GM23338 (cell line): ENCODE results near the gene FILIP1L. TPM values are rescaled to one million over a fixed set of nuclear protein-coding genes. Genes with fewer than 3 reads are reported as not detected.

Experiments
- ATAC-seq: fragments of 200-7000 bp; cut with Tn5 transposase; 3 replicates; pipeline ENCODE4 v1.9.1; 2020
- DNase-seq: peaks from one replicate; pipeline ENCODE4 v3.0.0-alpha.2; 2015; ENCODE audit warnings: low spot score
- H2AFZ ChIP-seq: fragments of 200-600 bp; sonication (generic); 2 replicates; pipeline ENCODE4 v1.8.0; 2016; ENCODE audit warnings: antibody characterized with exemption, mild to moderate bottlenecking, moderate library complexity
- H3F3A ChIP-seq: fragments of 200-600 bp; sonication (generic); replicated peaks from 2 replicates; pipeline ENCODE4 v1.8.0; 2017; ENCODE audit warnings: antibody characterized with exemption, mixed run types, low read depth
- H3K27ac ChIP-seq: fragments of 200-600 bp; sonication (generic); 2 replicates; pipeline ENCODE4 v1.6.1; 2016; ENCODE audit warnings: low read depth
- H3K27me3 ChIP-seq: fragments of 200-600 bp; sonication (generic); 2 replicates; pipeline ENCODE4 v1.8.0; 2016; ENCODE audit warnings: mild to moderate bottlenecking, mixed run types, moderate library complexity; ENCODE audit not compliant: insufficient read depth
- H3K36me3 ChIP-seq: fragments of 200-600 bp; sonication (generic); 2 replicates; pipeline ENCODE4 v1.8.0; 2016; ENCODE audit warnings: mild to moderate bottlenecking; ENCODE audit not compliant: insufficient read depth
- H3K4me1 ChIP-seq: fragments of 200-600 bp; sonication (generic); 2 replicates; pipeline ENCODE4 v1.8.0; 2016; ENCODE audit warnings: mild to moderate bottlenecking, moderate library complexity; ENCODE audit not compliant: insufficient read depth
- H3K4me2 ChIP-seq: fragments of 200-600 bp; sonication (generic); 2 replicates; pipeline ENCODE4 v1.7.1; 2017; ENCODE audit warnings: mixed run types
- H3K4me3 ChIP-seq: fragments of 200-600 bp; sonication (generic); 2 replicates; pipeline ENCODE4 v1.6.1; 2016; ENCODE audit warnings: mixed run types
- H3K79me2 ChIP-seq: fragments of 200-600 bp; sonication (generic); replicated peaks from 2 replicates; pipeline ENCODE4 v1.8.0; 2017; ENCODE audit warnings: mild to moderate bottlenecking; ENCODE audit not compliant: insufficient read depth
- H3K9me2 ChIP-seq: fragments of 200-600 bp; sonication (generic); 2 replicates; pipeline ENCODE4 v1.8.0; 2017; ENCODE audit not compliant: insufficient read depth
- H4K20me1 ChIP-seq: fragments of 200-600 bp; sonication (generic); replicated peaks from 2 replicates; pipeline ENCODE4 v1.8.0; 2017; ENCODE audit warnings: mild to moderate bottlenecking; ENCODE audit not compliant: insufficient read depth
- H3K27ac Mint-ChIP-seq: 2 replicates; pipeline ENCODE4 v1.8.0; 2020; ENCODE audit warnings: inconsistent platforms, mild to moderate bottlenecking, moderate library complexity, mixed read lengths
- H3K27me3 Mint-ChIP-seq: 3 replicates; pipeline ENCODE4 v1.8.0; 2022; ENCODE audit warnings: low read depth, mild to moderate bottlenecking, moderate library complexity, mixed read lengths, inconsistent platforms; ENCODE audit not compliant: insufficient read depth, poor library complexity
- H3K36me3 Mint-ChIP-seq: 3 replicates; pipeline ENCODE4 v1.8.0; 2021; ENCODE audit warnings: low read depth, mild to moderate bottlenecking, inconsistent platforms, moderate library complexity, mixed read lengths
- H3K4me1 Mint-ChIP-seq: 3 replicates; pipeline ENCODE4 v1.8.0; 2020; ENCODE audit warnings: mild to moderate bottlenecking, inconsistent platforms, mixed read lengths
- H3K4me3 Mint-ChIP-seq: 3 replicates; pipeline ENCODE4 v1.8.0; 2021; ENCODE audit warnings: moderate library complexity, mild to moderate bottlenecking, inconsistent platforms, mixed read lengths
- H3K9me3 Mint-ChIP-seq: 3 replicates; pipeline ENCODE4 v1.8.0; 2020; ENCODE audit warnings: moderate library complexity, mild to moderate bottlenecking, inconsistent platforms, mixed read lengths
- CREB1 ChIP-seq: fragments of 250-450 bp; sonication (Bioruptor Pico); IDR thresholded peaks from 2 replicates; pipeline ENCODE4 v1.5.0; 2020; ENCODE audit warnings: low read depth, mild to moderate bottlenecking, moderate library complexity
- CTCF ChIP-seq, 2 experiments: fragments of 200-600 bp in 1 of 2; sonication (generic) in 1 of 2; conservative IDR thresholded peaks; 2 replicates each; pipeline versions ENCODE4 v1.5.1 to v1.6.1; 2016 to 2017; ENCODE audit warnings: antibody characterized with exemption in 2 of 2, low read depth in 2 of 2, mild to moderate bottlenecking in 2 of 2, moderate library complexity in 1 of 2
- ETS1 ChIP-seq: IDR thresholded peaks from 2 replicates; pipeline ENCODE4 v1.6.1; 2016; ENCODE audit warnings: antibody characterized with exemption
- EZH2 ChIP-seq: fragments of 200-600 bp; sonication (generic); IDR thresholded peaks from one replicate; pipeline ENCODE4 v1.8.0; 2017; ENCODE audit warnings: antibody characterized with exemption, mild to moderate bottlenecking, low read depth; ENCODE audit not compliant: unreplicated experiment
- EZH2phosphoT487 ChIP-seq: fragments of 200-600 bp; sonication (generic); IDR thresholded peaks from one replicate; pipeline ENCODE4 v1.8.1; 2018; ENCODE audit warnings: antibody characterized with exemption; ENCODE audit not compliant: unreplicated experiment
- JUNB ChIP-seq: IDR thresholded peaks from one replicate; pipeline ENCODE4 v1.6.1; 2016; ENCODE audit warnings: antibody characterized with exemption; ENCODE audit not compliant: unreplicated experiment
- NANOG ChIP-seq: IDR thresholded peaks from 2 replicates; pipeline ENCODE4 v1.6.1; 2016; ENCODE audit warnings: antibody characterized with exemption, borderline replicate concordance
- POLR2AphosphoS5 ChIP-seq: IDR thresholded peaks from 2 replicates; pipeline ENCODE4 v1.6.1; 2016; ENCODE audit warnings: antibody characterized with exemption, low read depth
- REST ChIP-seq: IDR thresholded peaks from one replicate; pipeline ENCODE4 v1.6.1; 2018; ENCODE audit warnings: antibody characterized with exemption; ENCODE audit not compliant: unreplicated experiment
- STAT1 ChIP-seq: IDR thresholded peaks from one replicate; pipeline ENCODE4 v1.6.1; 2016; ENCODE audit warnings: antibody characterized with exemption; ENCODE audit not compliant: unreplicated experiment
- ZNF114 ChIP-seq: fragments of 250-450 bp; sonication (Bioruptor Pico); IDR thresholded peaks from 2 replicates; pipeline ENCODE4 v1.5.0; 2020; ENCODE audit warnings: mild to moderate bottlenecking, moderate library complexity
- ZNF331 ChIP-seq: fragments of 250-450 bp; sonication (Bioruptor Pico); IDR thresholded peaks from 2 replicates; pipeline ENCODE4 v1.5.0; 2020; ENCODE audit warnings: low read depth, mild to moderate bottlenecking, moderate library complexity
- ZNF462 ChIP-seq: fragments of 250-450 bp; sonication (Bioruptor Pico); IDR thresholded peaks from 2 replicates; pipeline ENCODE4 v1.5.0; 2020; ENCODE audit warnings: mild to moderate bottlenecking, moderate library complexity
- polyA plus RNA-seq: library from polyadenylated mRNA; unstranded; fragments of >200 nt; fragmentation: Nextera tagmentation; extraction: Ambion mirVana; gene quantifications from 2 replicates; pipeline ENCODE4 v1.2.1, GENCODE V29; 2016
- total RNA-seq: library from RNA; depleted of rRNA; stranded (reverse); fragments of >200 nt; shearing (Covaris generic); gene quantifications from 2 replicates; pipeline ENCODE4 v1.2.3, GENCODE V29; 2014

The FILIP1L gene
- total and polyA plus RNA-seq, 2 experiments from 2014 or later = 1.6 TPM; not detected in 1

GRCh38 chr3:99861216-99861615 lies 253.1 kb downstream of the FILIP1L start:
- H3K4me1 ChIP-seq = no peaks in the 10 kb centered on the region; the same call in 1 of the 2 replicates
- peaks cover 17% of the 10 kb centered on the region; the same call in 1 of the 2 replicates for H3K79me2 ChIP-seq
- no peak overlapping the region for H2AFZ ChIP-seq
- TF ChIP-seq REST (no peak), EZH2 (no peak), NANOG (no peak), STAT1 (no peak), EZH2phosphoT487 (no peak), ETS1 (no peak), JUNB (no peak), ZNF462 (CRISPR knock-in tag) (no peak), ZNF114 (no peak), CREB1 (CRISPR knock-in tag) (no peak), CTCF (conservative IDR thresholded peaks at IDR 0.05; ENCODE audit: low read depth in 2 of 2) (no peak), POLR2AphosphoS5 (no peak), ZNF331 (CRISPR knock-in tag) (no peak)
- ATAC-seq (no peak), DNase-seq (no peak)
- H3K36me3 ChIP-seq = no peaks in the 10 kb centered on the region
- H3K27ac Mint-ChIP-seq = no peak overlapping the region
- peaks cover 3% of the 10 kb centered on the region for H3K27me3 Mint-ChIP-seq
- H3K9me2 ChIP-seq = no peaks in the 10 kb centered on the region
- no peaks in the 10 kb centered on the region for H3K27me3 ChIP-seq
- H3K27ac ChIP-seq = no peak overlapping the region
- H3K9me3 Mint-ChIP-seq = no peaks in the 10 kb centered on the region
- peaks cover 11% of the 10 kb centered on the region; the same call in 2 of the 3 replicates for H3K4me1 Mint-ChIP-seq
- no peak overlapping the region for H3K4me3 ChIP-seq
- no peak overlapping the region for H3K4me2 ChIP-seq
- no peaks in the 10 kb centered on the region for H3F3A ChIP-seq
- peaks cover 41% of the 10 kb centered on the region for H4K20me1 ChIP-seq
- H3K4me3 Mint-ChIP-seq = no peak overlapping the region
- peaks cover 8% of the 10 kb centered on the region; the same call in 2 of the 3 replicates for H3K36me3 Mint-ChIP-seq
